ENCODE data around the gene ZNF217.

GRCh38 chr20:53597521-53598120 lies 4.0 kb upstream of the ZNF217 start:
- TF ChIP-seq CTCF (IDR thresholded peaks at IDR 0.05) (no peak), POLR2A (IDR thresholded peaks at IDR 0.05) (no peak), POLR2AphosphoS5 (IDR thresholded peaks at IDR 0.05) (no peak), EP300 (IDR thresholded peaks at IDR 0.05) (no peak)

Measured in upper lobe of left lung (tissue), 4 donors.